HepG2 (cell line): ENCODE measurements around the gene BAZ1A. TPM values are rescaled to one million over a fixed set of nuclear protein-coding genes. Genes with fewer than 3 reads are reported as not detected.
A peak's percentile ranks its signal among the peaks of the same experiment; 100 is the strongest.

Source experiments
- AGO2 ChIP-seq: fragments of 200-400 bp; formaldehyde crosslinking; optimal IDR thresholded peaks from 2 replicates; pipeline ENCODE3; 2017; ENCODE audit warnings: mild to moderate bottlenecking, low read depth, low read length, moderate library complexity
- BORCS8-MEF2B ChIP-seq: sonication (generic); formaldehyde crosslinking; IDR thresholded peaks from 2 replicates; pipeline ENCODE4 v1.8.0; 2022; ENCODE audit warnings: mild to moderate bottlenecking, missing genetic modification reagents
- ISX ChIP-seq: sonication (generic); formaldehyde crosslinking; conservative IDR thresholded peaks from 2 replicates; pipeline ENCODE4 v1.5.0; 2020; ENCODE audit warnings: missing genetic modification reagents
- NCOA5 ChIP-seq: sonication (generic); formaldehyde crosslinking; IDR thresholded peaks from 2 replicates; pipeline ENCODE4 v1.4.0; 2020; ENCODE audit warnings: missing genetic modification reagents
- ZFP36L1 ChIP-seq: sonication (generic); formaldehyde crosslinking; IDR thresholded peaks from 2 replicates; pipeline ENCODE4 v1.8.0; 2022; ENCODE audit warnings: mild to moderate bottlenecking, missing genetic modification reagents, moderate library complexity
- ZNF816 ChIP-seq: sonication (generic); formaldehyde crosslinking; IDR thresholded peaks from 2 replicates; pipeline ENCODE4 v1.8.0; 2022; ENCODE audit warnings: missing genetic modification reagents, mild to moderate bottlenecking, borderline replicate concordance
- polyA plus RNA-seq, 8 experiments: library from polyadenylated mRNA; depleted of rRNA in 3 of 8; stranded (reverse) in 7 of 8; unstranded in 1 of 8; fragments of >200 nt; fragmentation: Illumina TruSeq in 4 of 8; extraction: Trizol in 4 of 8; gene quantifications; 2 replicates each; pipeline versions ENCODE4 v1.2.1 to v1.2.3, GENCODE V29; 2011 to 2016; ENCODE audit warnings: low read depth in 4 of 8, missing spikeins in 1 of 8, mixed read lengths in 1 of 8; ENCODE audit not compliant: insufficient read depth in 1 of 8
- total RNA-seq, 5 experiments: library from RNA; depleted of rRNA; stranded (reverse); fragments of >200 nt; fragmentation: Illumina TruSeq; extraction: Trizol; gene quantifications; 2 replicates each; pipeline ENCODE4 v1.2.3, GENCODE V29; 2016; ENCODE audit warnings: low read depth in 1 of 5
- TF ChIP-seq, protein P1 (sequence below): IDR thresholded peaks from 2 replicates; pipeline ENCODE4 v1.6.1; 2012; ENCODE audit warnings: low read length, improper control_type of control experiment
- TF ChIP-seq, protein P2 (sequence below): sonication (generic); formaldehyde crosslinking; IDR thresholded peaks from 2 replicates; pipeline ENCODE4 v1.4.0; 2020; ENCODE audit warnings: missing genetic modification reagents, borderline replicate concordance
- TF ChIP-seq, protein P3 (sequence below): sonication (generic); formaldehyde crosslinking; IDR thresholded peaks from 2 replicates; pipeline ENCODE4 v1.5.0; 2020; ENCODE audit warnings: missing genetic modification reagents
- TF ChIP-seq, protein P4 (sequence below): IDR thresholded peaks from 2 replicates; pipeline ENCODE4 v1.4.0; 2020; ENCODE audit warnings: mild to moderate bottlenecking, missing genetic modification reagents
- TF ChIP-seq, protein P5 (sequence below): sonication (generic); formaldehyde crosslinking; conservative IDR thresholded peaks from 2 replicates; pipeline ENCODE4 v1.4.0; 2020; ENCODE audit warnings: missing genetic modification reagents

BAZ1A gene
- total and polyA plus RNA-seq, 2 of the 13 experiments (the other 11 are each of a cell fraction or from before 2014, with no cell fraction given), result 20.9 to 56.8 TPM

DNA sequence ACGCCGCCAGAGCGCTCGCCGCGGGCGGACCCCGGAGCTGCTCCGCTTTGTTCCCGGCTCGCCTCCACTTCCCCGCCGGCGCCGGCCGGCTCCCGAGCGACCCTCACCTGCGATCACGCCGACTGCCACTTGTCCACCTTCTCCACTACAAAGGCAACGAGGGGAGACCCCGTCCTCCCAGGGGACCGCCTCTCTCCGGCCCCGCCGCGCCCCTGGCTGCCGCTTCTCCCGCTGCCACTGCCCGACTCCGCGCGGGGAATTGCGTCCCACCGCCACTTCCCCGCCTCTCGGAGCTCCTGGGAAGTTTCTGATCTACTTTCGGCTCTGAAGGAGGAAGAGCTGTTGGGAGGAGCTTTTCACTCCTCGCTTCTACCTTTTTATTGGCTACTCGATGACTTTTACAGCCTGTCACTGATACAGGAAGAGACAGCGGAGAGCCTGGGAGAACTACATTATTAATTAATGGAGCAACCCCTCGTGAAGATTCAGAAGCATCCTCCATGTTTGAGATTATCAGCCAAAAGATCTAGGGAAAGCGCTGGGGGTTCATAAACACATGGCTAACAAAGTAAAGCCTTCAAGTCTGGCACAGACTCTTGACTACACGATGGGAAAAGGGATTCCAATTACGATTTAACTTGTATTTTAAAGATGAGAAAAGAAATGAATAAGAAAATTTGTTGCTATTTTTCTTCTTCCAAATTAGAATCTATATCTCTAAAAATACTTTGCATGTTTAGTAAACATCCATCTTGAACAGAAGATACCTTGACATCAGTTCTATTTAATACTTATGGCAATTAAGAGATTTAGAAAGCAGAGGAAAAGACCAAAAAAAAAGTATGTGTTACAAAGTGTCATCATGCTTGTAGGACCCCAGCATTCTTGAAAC, at the start of gene BAZ1A (continued):
- TF ChIP-seq, protein P1, sequence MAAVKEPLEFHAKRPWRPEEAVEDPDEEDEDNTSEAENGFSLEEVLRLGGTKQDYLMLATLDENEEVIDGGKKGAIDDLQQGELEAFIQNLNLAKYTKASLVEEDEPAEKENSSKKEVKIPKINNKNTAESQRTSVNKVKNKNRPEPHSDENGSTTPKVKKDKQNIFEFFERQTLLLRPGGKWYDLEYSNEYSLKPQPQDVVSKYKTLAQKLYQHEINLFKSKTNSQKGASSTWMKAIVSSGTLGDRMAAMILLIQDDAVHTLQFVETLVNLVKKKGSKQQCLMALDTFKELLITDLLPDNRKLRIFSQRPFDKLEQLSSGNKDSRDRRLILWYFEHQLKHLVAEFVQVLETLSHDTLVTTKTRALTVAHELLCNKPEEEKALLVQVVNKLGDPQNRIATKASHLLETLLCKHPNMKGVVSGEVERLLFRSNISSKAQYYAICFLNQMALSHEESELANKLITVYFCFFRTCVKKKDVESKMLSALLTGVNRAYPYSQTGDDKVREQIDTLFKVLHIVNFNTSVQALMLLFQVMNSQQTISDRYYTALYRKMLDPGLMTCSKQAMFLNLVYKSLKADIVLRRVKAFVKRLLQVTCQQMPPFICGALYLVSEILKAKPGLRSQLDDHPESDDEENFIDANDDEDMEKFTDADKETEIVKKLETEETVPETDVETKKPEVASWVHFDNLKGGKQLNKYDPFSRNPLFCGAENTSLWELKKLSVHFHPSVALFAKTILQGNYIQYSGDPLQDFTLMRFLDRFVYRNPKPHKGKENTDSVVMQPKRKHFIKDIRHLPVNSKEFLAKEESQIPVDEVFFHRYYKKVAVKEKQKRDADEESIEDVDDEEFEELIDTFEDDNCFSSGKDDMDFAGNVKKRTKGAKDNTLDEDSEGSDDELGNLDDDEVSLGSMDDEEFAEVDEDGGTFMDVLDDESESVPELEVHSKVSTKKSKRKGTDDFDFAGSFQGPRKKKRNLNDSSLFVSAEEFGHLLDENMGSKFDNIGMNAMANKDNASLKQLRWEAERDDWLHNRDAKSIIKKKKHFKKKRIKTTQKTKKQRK, result no peak
- TF ChIP-seq, protein P2, sequence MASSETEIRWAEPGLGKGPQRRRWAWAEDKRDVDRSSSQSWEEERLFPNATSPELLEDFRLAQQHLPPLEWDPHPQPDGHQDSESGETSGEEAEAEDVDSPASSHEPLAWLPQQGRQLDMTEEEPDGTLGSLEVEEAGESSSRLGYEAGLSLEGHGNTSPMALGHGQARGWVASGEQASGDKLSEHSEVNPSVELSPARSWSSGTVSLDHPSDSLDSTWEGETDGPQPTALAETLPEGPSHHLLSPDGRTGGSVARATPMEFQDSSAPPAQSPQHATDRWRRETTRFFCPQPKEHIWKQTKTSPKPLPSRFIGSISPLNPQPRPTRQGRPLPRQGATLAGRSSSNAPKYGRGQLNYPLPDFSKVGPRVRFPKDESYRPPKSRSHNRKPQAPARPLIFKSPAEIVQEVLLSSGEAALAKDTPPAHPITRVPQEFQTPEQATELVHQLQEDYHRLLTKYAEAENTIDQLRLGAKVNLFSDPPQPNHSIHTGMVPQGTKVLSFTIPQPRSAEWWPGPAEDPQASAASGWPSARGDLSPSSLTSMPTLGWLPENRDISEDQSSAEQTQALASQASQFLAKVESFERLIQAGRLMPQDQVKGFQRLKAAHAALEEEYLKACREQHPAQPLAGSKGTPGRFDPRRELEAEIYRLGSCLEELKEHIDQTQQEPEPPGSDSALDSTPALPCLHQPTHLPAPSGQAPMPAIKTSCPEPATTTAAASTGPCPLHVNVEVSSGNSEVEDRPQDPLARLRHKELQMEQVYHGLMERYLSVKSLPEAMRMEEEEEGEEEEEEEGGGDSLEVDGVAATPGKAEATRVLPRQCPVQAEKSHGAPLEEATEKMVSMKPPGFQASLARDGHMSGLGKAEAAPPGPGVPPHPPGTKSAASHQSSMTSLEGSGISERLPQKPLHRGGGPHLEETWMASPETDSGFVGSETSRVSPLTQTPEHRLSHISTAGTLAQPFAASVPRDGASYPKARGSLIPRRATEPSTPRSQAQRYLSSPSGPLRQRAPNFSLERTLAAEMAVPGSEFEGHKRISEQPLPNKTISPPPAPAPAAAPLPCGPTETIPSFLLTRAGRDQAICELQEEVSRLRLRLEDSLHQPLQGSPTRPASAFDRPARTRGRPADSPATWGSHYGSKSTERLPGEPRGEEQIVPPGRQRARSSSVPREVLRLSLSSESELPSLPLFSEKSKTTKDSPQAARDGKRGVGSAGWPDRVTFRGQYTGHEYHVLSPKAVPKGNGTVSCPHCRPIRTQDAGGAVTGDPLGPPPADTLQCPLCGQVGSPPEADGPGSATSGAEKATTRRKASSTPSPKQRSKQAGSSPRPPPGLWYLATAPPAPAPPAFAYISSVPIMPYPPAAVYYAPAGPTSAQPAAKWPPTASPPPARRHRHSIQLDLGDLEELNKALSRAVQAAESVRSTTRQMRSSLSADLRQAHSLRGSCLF (CRISPR knock-in tag), result no peak
- TF ChIP-seq ISX (CRISPR knock-in tag), result no peak; the same call in 1 of the 2 replicates
- TF ChIP-seq, protein P3, sequence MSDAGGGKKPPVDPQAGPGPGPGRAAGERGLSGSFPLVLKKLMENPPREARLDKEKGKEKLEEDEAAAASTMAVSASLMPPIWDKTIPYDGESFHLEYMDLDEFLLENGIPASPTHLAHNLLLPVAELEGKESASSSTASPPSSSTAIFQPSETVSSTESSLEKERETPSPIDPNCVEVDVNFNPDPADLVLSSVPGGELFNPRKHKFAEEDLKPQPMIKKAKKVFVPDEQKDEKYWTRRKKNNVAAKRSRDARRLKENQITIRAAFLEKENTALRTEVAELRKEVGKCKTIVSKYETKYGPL (CRISPR knock-in tag), result peak; percentile 79
- TF ChIP-seq, protein P4, sequence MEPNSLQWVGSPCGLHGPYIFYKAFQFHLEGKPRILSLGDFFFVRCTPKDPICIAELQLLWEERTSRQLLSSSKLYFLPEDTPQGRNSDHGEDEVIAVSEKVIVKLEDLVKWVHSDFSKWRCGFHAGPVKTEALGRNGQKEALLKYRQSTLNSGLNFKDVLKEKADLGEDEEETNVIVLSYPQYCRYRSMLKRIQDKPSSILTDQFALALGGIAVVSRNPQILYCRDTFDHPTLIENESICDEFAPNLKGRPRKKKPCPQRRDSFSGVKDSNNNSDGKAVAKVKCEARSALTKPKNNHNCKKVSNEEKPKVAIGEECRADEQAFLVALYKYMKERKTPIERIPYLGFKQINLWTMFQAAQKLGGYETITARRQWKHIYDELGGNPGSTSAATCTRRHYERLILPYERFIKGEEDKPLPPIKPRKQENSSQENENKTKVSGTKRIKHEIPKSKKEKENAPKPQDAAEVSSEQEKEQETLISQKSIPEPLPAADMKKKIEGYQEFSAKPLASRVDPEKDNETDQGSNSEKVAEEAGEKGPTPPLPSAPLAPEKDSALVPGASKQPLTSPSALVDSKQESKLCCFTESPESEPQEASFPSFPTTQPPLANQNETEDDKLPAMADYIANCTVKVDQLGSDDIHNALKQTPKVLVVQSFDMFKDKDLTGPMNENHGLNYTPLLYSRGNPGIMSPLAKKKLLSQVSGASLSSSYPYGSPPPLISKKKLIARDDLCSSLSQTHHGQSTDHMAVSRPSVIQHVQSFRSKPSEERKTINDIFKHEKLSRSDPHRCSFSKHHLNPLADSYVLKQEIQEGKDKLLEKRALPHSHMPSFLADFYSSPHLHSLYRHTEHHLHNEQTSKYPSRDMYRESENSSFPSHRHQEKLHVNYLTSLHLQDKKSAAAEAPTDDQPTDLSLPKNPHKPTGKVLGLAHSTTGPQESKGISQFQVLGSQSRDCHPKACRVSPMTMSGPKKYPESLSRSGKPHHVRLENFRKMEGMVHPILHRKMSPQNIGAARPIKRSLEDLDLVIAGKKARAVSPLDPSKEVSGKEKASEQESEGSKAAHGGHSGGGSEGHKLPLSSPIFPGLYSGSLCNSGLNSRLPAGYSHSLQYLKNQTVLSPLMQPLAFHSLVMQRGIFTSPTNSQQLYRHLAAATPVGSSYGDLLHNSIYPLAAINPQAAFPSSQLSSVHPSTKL (CRISPR knock-in tag), result peak; percentile 77
- TF ChIP-seq AGO2, result peak; percentile 47
- no peak for TF ChIP-seq ZNF816 (CRISPR knock-in tag)
- peak; percentile 65; the same call in 1 of the 2 replicates for TF ChIP-seq NCOA5 (CRISPR knock-in tag)
- TF ChIP-seq ZFP36L1 (CRISPR knock-in tag), result 0 out of 2 replicates have a peak, but pooled peaks have one; percentile 77
- TF ChIP-seq BORCS8-MEF2B, result peak; percentile 16; the same call in 1 of the 2 replicates
- TF ChIP-seq, protein P5, sequence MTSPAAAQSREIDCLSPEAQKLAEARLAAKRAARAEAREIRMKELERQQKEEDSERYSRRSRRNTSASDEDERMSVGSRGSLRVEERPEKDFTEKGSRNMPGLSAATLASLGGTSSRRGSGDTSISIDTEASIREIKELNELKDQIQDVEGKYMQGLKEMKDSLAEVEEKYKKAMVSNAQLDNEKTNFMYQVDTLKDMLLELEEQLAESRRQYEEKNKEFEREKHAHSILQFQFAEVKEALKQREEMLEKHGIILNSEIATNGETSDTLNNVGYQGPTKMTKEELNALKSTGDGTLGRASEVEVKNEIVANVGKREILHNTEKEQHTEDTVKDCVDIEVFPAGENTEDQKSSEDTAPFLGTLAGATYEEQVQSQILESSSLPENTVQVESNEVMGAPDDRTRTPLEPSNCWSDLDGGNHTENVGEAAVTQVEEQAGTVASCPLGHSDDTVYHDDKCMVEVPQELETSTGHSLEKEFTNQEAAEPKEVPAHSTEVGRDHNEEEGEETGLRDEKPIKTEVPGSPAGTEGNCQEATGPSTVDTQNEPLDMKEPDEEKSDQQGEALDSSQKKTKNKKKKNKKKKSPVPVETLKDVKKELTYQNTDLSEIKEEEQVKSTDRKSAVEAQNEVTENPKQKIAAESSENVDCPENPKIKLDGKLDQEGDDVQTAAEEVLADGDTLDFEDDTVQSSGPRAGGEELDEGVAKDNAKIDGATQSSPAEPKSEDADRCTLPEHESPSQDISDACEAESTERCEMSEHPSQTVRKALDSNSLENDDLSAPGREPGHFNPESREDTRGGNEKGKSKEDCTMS (CRISPR knock-in tag), result 0 out of 2 replicates have a peak, but pooled peaks have one; percentile 36
